NOMO-1 treated with DMSO at 0.1 percent for 48 hours (cell line): Measurements from ENCODE around the gene AQP1.

ENCODE experiments used
- DNase-seq: peaks from one replicate; lab custom pipeline; 2025; ENCODE audit not compliant: unreplicated experiment; lab: John Stamatoyannopoulos, UW

AQP1 gene

DNA sequence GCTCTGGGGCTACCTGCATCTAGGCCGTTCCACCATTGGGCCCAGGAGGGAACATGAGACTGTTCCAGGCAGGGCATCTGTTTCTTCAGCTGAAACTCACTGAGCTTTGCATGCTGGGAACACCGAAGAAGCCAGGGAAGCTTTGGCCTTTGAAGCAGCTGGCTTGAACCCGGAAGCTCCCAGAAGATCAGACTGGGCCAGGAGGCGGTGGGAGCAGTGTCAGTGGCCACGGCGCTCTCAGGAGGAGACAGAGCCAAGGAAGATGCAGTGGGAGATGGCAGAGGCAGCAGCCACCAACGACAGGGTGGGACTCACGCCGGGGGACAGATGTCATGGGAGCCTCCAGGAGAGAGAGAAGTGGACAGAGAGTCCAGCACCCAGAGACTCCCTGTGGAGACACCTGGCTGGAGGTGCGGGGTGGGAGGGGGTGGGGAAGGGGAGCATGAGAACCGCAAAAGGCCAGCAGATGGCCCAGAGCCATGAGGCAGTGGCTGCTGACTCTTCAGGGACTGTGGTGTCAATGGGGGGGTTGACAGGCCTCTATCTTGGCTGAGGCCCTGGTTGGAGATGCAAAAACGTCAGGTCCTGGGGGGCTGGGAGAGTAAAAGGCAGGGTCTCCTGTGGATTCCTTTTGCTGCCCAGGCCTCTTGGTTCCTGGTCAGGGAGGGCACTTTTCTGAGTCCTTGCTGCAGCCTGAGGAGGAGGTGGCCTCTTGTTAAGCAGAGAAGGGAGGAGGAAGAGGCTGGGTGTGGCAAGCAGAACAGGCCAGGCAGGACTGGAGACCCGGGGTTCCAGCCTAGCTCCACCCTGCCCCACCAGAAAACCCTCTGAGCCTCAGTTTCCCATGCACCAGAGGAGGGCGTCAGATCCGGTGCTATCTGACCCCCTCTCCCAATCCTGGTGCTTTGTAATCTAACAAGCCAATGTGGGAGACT lies 6.3 kb upstream of the AQP1 start:
- DNase-seq, result no peak

DNA sequence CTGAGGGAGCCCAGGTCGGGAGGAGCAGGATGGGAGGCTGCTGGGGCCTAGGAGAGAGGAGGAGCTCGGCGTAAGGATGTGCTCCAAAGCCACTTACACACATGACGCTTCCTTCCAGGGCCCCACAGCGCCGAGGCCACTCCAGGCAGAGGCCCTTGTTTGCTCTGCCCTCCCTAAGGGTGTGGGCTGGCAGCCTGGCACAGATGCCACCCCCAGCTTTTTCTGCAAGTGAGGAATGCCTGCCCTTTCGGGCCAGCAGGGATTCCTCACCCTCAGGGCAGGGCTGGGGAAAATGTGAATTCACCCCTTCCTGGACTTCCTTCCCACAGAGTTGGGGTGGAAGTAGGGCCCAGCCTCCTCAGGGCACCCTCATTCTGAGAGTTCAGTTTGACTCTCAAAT lies 5.6 kb upstream of the AQP1 start:
- no peak for DNase-seq

DNA sequence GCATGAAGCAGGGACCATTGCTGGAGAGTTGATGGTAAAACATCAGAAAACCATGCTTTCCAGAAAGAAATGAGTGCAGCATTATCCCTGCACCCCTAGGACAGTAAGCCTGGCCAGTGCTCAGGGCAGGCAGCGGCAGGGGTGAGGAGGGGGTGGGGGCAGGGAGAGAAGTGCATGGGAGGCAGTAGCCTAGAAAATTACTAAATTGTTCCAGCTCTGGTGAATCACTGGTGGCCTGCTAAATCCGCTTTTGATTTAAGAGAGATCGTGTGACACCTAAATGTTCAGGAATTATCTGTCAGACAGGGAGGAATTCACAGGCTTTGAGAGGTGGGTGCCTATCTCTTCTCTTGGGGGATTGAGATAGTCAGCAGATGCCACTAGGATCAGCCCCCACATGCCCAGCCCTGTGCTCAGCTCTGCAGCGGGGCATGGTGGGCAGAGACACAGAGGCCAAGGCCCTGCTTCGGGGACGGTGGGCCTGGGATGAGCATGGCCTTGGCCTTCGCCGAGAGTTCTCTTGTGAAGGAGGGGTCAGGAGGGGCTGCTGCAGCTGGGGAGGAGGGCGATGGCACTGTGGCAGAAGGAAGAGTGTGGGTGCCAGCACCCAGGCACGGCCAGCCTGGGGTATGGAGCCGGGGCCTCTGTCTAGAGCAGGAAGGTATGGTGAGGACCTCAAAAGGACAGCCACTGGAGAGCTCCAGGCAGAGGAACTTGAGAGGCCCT lies 5.0 kb upstream of the AQP1 start:
- no peak for DNase-seq

DNA sequence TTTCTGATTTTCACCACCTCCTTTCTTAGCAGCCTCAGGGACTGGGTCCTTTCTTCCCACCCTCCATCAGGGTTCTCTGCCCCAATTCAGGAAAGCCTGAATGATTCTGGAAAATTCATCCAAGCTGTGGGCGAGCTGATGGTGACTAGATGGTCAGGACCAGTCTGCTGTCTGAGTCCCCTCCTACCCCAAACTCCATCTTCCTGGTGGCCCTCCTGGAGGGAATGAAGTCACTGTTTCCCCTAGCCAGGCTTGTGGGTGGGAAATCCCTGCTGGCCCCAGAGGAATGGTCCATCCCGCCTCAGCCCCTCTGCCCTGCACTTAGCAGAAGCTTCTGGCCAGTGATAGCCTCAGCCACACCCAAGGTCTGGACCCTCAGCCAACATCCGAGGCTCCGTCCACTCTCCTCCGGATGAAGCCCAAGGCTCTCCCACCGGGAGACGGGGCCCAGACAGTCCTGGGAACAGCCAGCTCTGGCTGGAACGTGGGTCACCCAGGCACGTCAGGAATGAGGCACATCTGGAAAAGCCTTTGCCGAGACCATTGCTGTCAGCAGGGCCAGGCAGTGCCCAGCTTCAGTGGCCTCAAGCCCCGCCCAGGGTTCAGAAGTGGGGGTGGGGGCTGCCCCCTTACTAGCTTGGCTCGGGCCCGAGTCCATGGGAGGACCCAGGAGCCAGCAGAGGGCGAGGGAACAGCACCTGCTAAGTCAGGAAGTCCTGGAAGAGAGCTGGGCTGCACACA lies 4.0 kb upstream of the AQP1 start:
- DNase-seq, result no peak

DNA sequence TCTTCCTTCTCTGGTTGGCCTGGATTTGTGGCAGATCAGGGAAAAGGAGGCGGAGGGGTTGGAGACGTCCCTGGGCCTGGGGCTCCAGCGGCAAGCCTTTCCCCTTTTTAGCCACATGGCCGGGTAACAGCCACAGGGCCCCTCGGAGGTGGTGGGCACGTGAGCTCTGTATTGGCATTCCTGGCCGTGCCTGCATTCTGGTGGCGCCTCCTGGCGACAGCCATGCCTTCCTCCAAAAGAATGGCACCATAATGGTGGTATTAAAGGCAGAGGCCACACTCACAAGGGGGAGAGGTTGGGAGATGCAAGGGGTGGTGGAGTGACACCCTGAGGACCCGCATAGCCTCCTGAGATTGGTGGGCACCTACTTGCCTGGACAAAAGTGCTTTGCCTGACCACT lies 3.0 kb upstream of the AQP1 start:
- no peak for DNase-seq

DNA sequence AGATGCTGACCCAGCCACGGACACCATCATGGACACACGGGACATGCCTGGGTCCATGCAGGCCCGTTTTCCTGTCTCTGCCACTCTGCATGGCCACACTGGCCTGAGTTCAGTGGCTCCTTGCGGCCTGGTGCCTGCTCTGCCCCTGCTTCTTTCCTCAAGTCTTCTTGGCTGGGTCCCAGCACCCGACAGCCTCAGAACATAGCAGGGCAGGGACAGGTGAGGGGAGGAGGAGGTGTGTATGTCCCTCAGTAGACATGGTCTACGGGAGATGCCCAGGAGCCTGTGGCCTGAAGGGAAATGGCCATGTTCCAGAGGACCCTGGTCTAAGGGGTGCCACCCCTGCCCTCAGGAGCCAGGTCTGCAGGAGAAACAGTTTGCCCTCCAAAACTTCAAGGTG lies 2.2 kb upstream of the AQP1 start:
- no peak for DNase-seq

DNA sequence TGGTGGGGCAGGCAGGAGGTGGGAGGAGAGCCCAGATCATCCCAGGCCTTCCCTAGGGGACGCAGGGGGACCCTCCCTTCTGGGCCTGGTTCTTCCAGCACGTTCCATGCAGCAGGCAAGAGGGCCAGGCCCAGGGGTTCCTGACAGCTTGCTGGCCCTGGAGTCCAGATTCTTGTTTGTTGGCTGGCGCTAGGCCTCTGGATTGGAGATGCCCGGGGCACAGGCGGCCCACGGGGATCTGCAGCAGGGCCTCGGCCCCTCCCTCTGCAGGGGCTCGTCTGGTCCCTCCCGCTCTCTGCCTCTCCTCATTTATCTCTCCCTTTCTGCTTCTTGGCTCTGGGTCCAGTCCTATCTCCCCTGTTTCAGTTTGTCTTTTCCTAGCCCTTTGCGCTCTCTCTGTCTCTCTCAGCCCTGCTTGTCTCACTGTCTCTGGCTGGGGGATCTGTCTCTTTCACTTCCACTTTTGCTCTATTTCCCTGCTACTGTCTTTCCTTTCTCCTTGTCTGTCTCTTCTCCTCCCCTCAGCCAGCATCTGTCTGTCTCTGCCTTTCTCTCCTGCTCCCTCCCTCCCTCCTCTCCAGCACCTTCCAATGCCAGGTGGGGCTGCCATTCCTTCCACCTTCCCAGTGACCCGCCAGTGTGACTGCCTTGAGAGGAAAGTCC lies 1.1 kb upstream of the AQP1 start:
- peak; percentile 7 for DNase-seq

DNA sequence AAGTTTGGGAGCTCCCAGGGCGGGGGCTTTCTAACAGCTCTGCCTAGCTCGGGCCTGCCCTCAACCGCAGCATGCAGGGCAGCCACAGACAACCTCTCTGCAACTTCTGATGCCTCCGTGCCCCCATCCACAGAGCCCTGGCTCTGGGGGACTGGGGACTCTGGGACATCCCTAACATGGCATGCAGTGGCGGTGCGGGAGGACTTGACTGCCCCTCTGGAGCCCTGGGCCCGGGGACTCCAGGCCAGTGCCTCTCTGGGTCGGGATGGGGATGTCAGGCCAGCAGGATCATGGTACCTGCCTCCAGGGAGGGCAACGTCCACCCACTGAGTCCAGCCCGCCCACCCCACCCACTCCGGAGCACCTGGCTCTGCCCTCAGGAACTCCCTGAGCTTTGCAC lies 520 bp upstream of the AQP1 start:
- no peak for DNase-seq

DNA sequence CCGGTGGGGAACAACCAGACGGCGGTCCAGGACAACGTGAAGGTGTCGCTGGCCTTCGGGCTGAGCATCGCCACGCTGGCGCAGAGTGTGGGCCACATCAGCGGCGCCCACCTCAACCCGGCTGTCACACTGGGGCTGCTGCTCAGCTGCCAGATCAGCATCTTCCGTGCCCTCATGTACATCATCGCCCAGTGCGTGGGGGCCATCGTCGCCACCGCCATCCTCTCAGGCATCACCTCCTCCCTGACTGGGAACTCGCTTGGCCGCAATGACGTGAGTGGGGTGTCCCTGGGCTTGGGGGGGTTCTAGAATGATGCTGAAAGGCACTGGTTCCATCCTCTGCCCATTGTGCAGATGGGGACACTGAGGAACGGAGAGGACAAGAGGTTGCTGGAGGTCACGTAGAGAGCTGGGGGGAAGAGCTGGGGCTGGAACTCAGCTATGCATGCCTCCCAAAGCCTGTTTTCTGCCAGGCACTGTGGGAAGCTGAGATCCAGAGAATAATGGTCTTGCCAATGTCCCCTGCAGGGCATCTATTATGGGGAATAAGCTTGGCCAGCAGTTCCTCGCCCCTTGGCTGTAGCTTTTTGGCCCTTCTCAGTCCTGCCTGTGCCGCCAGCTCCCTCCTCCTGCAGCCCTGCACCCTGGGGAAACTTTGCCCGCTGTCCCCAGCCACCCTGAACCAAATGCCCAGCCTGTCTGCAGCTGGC lies 523 bp downstream of the AQP1 start:
- no peak for DNase-seq

DNA sequence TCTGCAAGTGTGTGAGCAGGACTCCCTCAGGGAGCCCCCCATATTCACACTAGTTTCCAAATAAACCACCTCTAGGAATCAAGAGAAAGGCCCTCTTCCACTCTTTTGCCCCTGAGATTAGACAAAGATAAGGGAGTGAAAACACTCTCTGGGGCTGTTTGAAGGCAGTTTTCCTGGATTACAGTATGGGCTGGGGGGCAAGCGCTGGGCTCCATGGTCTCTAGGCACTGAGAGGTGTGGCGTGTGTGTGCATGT lies 1.0 kb downstream of the AQP1 start:
- DNase-seq, result no peak

DNA sequence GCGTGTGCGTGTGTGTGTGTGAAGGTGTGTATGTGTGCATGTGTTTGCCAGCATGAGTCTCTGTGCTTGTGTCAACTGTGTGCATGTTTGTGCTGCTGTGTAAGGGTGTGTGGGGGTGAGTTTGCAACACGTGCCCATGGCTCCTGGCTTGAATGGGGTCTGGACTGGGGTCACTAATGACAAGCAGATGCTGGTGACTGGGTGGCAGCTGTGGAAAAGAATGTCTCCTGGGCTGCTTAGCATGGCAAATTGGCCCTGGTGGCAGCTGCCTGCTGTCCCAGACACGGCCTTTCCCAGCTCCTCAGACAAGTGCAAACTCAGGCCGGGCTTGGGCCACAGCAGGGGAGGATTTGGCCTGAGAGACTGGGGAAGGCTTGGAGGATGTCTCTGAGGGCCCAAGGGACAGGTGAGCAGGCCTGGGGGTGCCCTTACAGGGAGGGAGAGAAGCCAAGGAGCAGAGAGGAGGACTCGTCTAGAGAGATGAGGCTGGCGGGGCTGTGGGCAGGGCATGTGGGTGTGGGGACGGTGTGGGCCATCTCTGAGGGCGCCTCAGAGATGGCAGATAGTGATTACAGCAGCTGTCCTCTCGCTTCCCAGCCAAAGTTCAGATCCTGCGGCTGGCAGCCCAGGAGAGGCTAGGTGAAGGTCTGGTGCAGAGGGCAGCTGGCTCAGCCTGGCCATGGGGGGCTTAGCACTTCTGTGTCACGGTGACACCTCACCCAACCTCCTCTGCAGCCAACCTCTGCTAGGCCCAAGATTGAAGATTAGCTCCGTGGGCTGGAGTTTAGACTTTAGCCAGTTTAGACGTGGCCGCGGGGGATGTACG lies 1.5 kb downstream of the AQP1 start:
- DNase-seq, result no peak

DNA sequence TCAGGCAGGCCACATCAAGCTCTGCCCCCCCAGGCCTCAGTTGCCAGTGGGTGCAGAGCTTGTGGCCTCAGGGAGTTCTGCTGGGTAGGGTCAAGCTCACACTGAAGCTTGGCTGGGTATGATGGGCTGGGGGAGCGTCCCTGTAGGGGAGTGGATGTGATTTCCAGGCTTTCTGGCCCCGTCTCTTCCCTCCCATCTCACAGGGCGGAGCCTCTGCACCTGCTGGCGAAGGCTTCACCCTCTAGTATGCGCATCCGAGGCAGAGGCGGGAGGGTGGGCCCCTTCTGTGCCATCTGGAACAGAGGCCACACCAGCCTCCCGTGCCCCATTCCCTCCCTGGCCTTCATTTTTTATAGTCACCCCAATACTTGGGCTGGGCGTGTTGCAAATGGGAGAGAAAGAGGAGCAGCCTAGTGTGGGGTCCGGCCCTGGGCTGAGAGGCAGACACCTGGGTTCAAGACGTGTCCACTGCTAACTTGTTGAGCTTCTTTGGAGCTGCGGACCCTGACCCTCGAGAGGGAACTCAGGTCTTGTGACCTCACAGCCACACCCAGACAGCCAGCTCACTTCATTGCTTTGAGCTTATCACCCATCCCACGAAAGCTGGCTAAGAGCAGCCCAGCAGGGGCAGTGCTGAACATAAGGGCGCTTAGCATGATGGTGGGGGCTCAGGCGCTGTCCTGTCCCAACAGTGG lies 2.3 kb downstream of the AQP1 start:
- DNase-seq, result no peak

DNA sequence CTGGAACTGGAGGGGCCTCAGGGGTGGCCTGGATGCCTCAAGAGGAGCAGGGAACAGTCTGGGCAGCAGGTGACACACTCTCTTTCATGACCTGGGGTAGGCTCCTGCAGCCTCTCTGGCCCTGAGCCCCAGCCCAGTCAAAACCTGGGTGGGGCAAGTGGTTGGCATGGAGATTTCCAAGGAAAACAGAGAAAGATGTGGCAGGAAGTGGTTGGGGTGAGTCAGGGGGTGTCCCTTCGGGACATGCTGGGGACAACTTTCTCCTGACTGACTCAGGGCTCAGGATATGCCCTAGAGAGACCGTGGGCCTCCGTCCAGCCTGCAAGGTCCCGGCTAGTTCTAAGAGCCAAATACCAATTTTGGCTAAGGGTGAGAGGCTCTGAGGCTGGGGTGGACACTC lies 2.9 kb downstream of the AQP1 start:
- DNase-seq, result no peak

DNA sequence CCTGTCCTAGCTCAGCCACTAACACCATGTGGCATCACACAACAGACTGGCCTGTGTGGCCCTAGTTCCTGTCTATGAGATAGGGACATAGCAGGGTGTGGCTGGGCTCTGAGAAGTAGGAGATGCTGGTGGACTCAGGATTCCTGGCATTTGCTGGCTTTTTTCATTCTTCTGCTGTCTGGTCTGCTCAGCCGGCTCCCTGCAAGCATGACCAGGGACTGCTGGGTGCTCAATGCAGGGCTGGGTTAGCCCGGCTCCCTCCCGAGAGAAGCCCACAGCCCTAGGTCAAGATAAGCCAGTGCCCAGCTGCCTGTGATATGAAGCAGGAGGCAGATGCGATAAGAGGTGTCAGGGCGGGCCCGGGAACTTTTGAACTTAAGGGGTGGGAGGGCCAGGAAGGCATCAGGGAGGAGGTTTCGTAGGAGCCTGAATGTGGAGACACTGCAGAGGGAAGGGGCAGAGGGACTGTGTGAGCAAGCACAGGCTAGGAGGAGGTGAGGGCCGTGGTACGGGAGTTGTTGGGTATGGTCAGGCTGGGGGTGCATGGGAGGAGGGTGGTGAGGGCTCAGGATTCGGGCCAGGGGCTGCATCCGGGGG lies 3.5 kb downstream of the AQP1 start:
- no peak for DNase-seq

DNA sequence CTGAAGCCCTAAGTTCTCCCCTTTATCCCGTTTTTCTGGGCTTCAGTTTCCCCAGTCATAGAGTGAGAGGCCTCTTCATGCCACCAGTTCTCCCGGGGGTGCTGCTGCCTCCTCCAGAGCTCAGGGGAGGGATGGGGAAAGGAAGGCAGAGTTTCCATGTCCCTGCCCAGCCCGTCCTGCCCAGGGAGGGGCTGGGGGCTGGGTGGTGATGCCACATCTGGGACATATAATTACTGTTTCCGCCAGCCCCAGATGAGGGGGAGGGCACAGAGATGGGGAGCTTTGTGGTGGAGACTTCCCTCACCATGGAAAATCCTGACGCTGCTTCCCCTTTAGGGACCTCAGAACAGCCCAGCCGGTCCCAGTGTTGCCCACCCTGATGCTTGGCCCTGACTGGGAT lies 4.1 kb downstream of the AQP1 start:
- DNase-seq, result no peak

DNA sequence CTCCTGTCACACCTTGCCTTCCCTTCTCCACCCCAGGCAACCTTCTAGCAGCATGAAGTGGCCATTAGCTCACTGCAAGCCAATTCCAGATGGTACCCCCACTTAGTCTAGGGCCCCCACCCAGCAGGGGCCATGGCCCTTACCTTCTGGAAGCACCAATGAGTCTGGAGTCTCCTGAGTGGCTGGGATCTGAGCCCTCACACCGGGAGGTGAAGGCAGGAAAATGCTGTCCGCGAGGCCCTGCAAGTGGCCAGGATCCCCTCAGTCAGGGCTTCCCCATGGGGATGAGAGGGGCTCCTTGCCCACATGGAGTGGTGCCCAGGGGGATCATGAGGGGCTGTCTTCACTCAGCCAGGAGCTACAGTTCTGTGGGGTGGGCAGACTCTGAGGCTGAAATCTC lies 4.6 kb downstream of the AQP1 start:
- DNase-seq, result no peak

DNA sequence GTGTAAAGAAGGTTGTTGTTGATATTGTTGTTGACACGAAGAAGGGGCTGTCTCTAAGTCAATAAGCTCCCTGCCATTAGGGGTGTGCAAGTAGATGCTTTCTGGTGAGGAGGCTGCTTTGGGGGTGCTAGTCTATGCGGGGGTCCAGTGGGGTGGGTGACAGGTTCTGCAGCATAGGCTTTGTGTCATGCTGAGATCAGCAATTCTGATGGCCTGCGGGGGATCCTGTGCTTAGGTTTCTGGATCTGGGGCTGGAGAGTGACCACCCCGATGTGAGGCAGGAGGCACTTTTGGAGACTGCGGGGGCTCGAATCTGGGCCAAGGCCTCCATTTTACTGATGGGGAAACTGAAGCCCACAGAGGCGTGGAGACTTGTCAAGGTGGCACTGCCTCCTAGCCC lies 5.1 kb downstream of the AQP1 start:
- DNase-seq, result no peak

DNA sequence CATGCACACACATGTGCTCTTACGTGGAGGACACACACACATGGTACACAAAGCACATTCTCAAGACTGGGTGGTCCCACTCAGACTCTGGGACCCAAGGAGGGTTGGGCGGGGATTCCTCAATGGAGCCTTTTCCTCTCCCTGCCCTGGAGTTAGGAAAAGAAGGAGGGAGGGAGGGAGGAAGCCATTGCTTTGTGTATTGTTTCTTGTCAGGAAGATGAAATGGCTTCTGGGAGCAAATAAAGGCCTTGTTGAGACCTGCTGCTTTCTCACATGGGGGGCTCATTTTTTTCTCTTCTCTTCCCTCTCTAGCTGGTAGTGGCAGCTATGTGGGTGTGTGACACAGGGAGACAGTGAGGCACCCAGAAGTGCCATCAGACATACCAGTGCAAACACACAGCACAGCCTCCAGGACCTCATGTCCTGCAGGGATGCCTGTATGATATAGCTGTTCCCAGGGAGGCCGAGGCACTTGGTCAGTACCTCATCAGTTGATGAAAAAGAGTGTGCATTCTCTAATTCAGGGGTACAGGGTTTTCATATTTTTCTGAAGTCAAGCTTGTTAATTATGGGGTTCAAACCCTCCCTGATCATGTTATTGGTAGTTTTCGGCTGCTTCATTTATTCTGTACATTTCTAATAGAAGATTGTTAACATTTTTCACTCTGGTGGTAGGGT lies 5.7 kb downstream of the AQP1 start:
- no peak for DNase-seq

DNA sequence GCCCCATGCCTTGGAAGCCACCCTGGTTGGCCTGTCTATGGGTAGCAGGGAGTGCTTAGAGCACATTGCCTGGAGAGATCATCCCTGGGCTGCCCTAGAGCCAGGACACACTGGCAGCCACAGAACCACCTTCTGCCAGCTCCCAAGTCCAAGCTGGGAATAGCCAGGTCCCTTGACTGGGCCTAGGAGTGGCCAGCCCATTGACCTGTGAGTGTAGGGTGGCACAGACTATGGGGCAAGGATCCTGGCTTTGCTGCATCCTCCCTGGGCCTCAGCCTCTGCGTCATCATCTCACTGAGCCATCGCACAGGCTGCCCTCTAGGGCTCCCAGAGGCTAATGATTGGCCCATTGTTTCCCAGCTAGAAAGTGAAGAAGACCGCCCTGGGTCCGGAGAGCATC lies 7.0 kb downstream of the AQP1 start:
- no peak for DNase-seq
